ENCODE data around the gene TECTB. TPM values are rescaled to one million over a fixed set of nuclear protein-coding genes. Genes with fewer than 3 reads are reported as not detected.

TECTB gene
- total and polyA plus RNA-seq, 9 of the 15 experiments (the other 6 are each of a cell fraction or from before 2014, with no cell fraction given) = not detected

GRCh38 chr10:112242769-112243168 is 40.4 kb upstream of the TECTB start:
- TF ChIP-seq SMAD1 (IDR thresholded peaks at IDR 0.05; ENCODE audit: low read depth, low read length, partially characterized antibody) = no peak
- TF ChIP-seq MCM3 (IDR thresholded peaks at IDR 0.05) = no peak
- TF ChIP-seq RNF2 (IDR thresholded peaks at IDR 0.05) = no peak
- no peak for TF ChIP-seq ZNF24 (IDR thresholded peaks at IDR 0.05)
- no peak for TF ChIP-seq ZNF277 (CRISPR knock-in tag; IDR thresholded peaks at IDR 0.05; ENCODE audit: borderline replicate concordance)
- TF ChIP-seq NR2C2 (CRISPR knock-in tag; IDR thresholded peaks at IDR 0.05) = no peak
- TF ChIP-seq NR2C2 (tag; IDR thresholded peaks at IDR 0.05) = no peak
- TF ChIP-seq CREB3 (tag; conservative IDR thresholded peaks at IDR 0.05; ENCODE audit: low read depth) = no peak
- no peaks in the 10 kb centered on the region for H3K27me3 ChIP-seq (ENCODE audit: control insufficient read depth in 2 of 2, insufficient read depth in 2 of 2, low read length in 2 of 2)
- H3K27ac ChIP-seq (ENCODE audit: extremely low read depth, low read depth, low read length) = no peak overlapping the region
- no peak overlapping the region for H2AFZ ChIP-seq (ENCODE audit: low read depth, low read length)
- no peak overlapping the region for H3K9ac ChIP-seq (ENCODE audit: insufficient read depth in 1 of 2, low read depth in 2 of 2, low read length in 2 of 2)
- H3K36me3 ChIP-seq (ENCODE audit: control insufficient read depth, insufficient read depth, low read length) = no peaks in the 10 kb centered on the region
- in situ Hi-C loops (cut with MboI) (no loop called here), intact Hi-C loops (cut with micrococcal nuclease) (no loop called here)
- no peak for FAIRE-seq
- POLR2A ChIA-PET = no interaction called here
- ATAC-seq = no peak
- H3K4me3 ChIP-seq = no peak overlapping the region
- H3K9me1 ChIP-seq (ENCODE audit: control insufficient read depth, insufficient read depth, low read length) = no peaks in the 10 kb centered on the region
- no peaks in the 10 kb centered on the region for H3K9me3 ChIP-seq (replicated peaks; ENCODE audit: control insufficient read depth, insufficient read depth, low read depth, low read length)
- no peaks in the 10 kb centered on the region for H4K20me1 ChIP-seq (replicated peaks; ENCODE audit: control insufficient read depth, insufficient read depth, low read length)
- no peaks in the 10 kb centered on the region for H3K4me1 ChIP-seq (replicated peaks in 1 of 2; ENCODE audit: control insufficient read depth in 2 of 2, insufficient read depth in 2 of 2, low read length in 2 of 2)
- 0% methylated on average over 2 of the region's 2 CpGs for WGBS (ENCODE audit: insufficient coverage, low coverage, missing lambda C conversion rate)
- no peak overlapping the region for H3K4me2 ChIP-seq (ENCODE audit: insufficient read depth, low read length)
- BruUV-seq (replicated peaks) = no TSS peak
- no peaks in the 10 kb centered on the region for H3K79me2 ChIP-seq (ENCODE audit: control insufficient read depth, insufficient read depth, low read length)
- CTCF ChIA-PET (ENCODE audit: low intra/inter-chr PET ratio) = no interaction called here
- DNase-seq (ENCODE audit: extremely low read depth in 1 of 4, low spot score in 3 of 4) = no peak
